GM11168 (cell line): ENCODE data around the gene CLEC9A.

ENCODE experiments used
- in situ Hi-C: fragments of 300-500 bp; cut with MboI; formaldehyde crosslinking; loops from one replicate; pipeline ENCODE4 v1.12.0; 2022; ENCODE audit warnings: low sequenced_read_pairs; ENCODE audit not compliant: unreplicated experiment

CLEC9A gene

GRCh38 chr12:10101648-10102220, 71.3 kb downstream of the CLEC9A start:
- in situ Hi-C loops: no loop called here

GRCh38 chr12:10102322-10102721, 71.8 kb downstream of the CLEC9A start:
- in situ Hi-C loops: no loop called here

GRCh38 chr12:10110256-10110844, 79.9 kb downstream of the CLEC9A start:
- in situ Hi-C loops: no loop called here

- in situ Hi-C loops: no loop called here
Observed at GRCh38 chr12:10111451-10111850, 81.0 kb downstream of the CLEC9A start.

GRCh38 chr12:10113075-10113474, 82.6 kb downstream of the CLEC9A start:
- in situ Hi-C loops: no loop called here

GRCh38 chr12:10113920-10114319, 83.4 kb downstream of the CLEC9A start:
- in situ Hi-C loops: no loop called here

- in situ Hi-C loops: no loop called here
Observed at GRCh38 chr12:10115311-10115710, 84.8 kb downstream of the CLEC9A start.
